Stomach (tissue), 4 donors: ENCODE measurements around the gene GNLY.

Source experiments
- CTCF ChIP-seq, 7 experiments: fragments of 450-650 bp in 4 of 7; fragments of 200-600 bp in 3 of 7; sonication (generic) in 3 of 7; IDR thresholded peaks; one replicate each; pipeline ENCODE4 v1.5.1; 2016 to 2019; ENCODE audit warnings: antibody characterized with exemption in 7 of 7, control low read depth in 2 of 7, mild to moderate bottlenecking in 1 of 7
- POLR2A ChIP-seq, 4 donors: fragments of 450-650 bp; IDR thresholded peaks; one replicate each; pipeline ENCODE4 v1.6.1; 2016; ENCODE audit warnings: antibody characterized with exemption in 4 of 4, control low read depth in 2 of 4, mild to moderate bottlenecking in 1 of 4, moderate library complexity in 1 of 4

- peak in 1 of 7 experiments; percentile 5 for TF ChIP-seq CTCF (IDR thresholded peaks at IDR 0.05)
- TF ChIP-seq POLR2A (IDR thresholded peaks at IDR 0.05): no peak
Observed at GRCh38 chr2:85741833-85742455, 47.8 kb downstream of the GNLY start.
